ENCODE measurements around the gene NPAS4. TPM values are rescaled to one million over a fixed set of nuclear protein-coding genes. Genes with fewer than 3 reads are reported as not detected.

Gene NPAS4
- polyA plus RNA-seq, 1 donor (not counting 4 experiments of a cell fraction or from before 2014, with no cell fraction given): not detected

GRCh38 chr11:66467034-66467659 lies 46.3 kb downstream of the NPAS4 start:
- Histone ChIP-seq H3K36me3 (ENCODE audit: control insufficient read depth in 2 of 2, extremely low read depth in 1 of 2, insufficient read depth in 2 of 2, low read length in 2 of 2) (peaks cover 0 to 9% of the 10 kb centered on the region in 2 experiments), H3K27me3 (ENCODE audit: control insufficient read depth, extremely low read depth, insufficient read depth, low read length) (no peaks in the 10 kb centered on the region), H3K9me3 (ENCODE audit: control insufficient read depth, low read depth, low read length) (no peaks in the 10 kb centered on the region), H3K4me3 (ENCODE audit: control insufficient read depth in 2 of 3, extremely low read depth in 1 of 3, insufficient read depth in 2 of 3, low read depth in 1 of 3, low read length in 3 of 3) (peak overlapping the region; percentile 52 to 83 (median 73)), H3K27ac (ENCODE audit: control insufficient read depth, insufficient read depth, low read length) (no peak overlapping the region), H3K9ac (ENCODE audit: control insufficient read depth, extremely low read depth, insufficient read depth, low read length) (peak overlapping the region; percentile 73), H3K79me2 (ENCODE audit: control insufficient read depth, insufficient read depth, low read length) (no peaks in the 10 kb centered on the region), H2AFZ (ENCODE audit: control insufficient read depth, low read length) (peak overlapping the region; percentile 30), H3K4me2 (ENCODE audit: control insufficient read depth, extremely low read depth, insufficient read depth, low read depth, low read length) (peak overlapping the region; percentile 90), H4K20me1 (ENCODE audit: control insufficient read depth, extremely low read depth, insufficient read depth, low read length) (no peaks in the 10 kb centered on the region), H3K4me1 (ENCODE audit: control insufficient read depth, extremely low read depth, insufficient read depth, low read length) (peaks cover 7% of the 10 kb centered on the region), H3K9me1 (ENCODE audit: control insufficient read depth, extremely low read depth, insufficient read depth, low read length) (no peaks in the 10 kb centered on the region)
- DNase-seq (ENCODE audit: low read depth, low spot score) (no peak), FAIRE-seq (no peak)
- dilution Hi-C loops (cut with MboI; ENCODE audit: extremely low pct_ligation_motif_present, low sequenced_read_pairs): no loop called here
- TF ChIP-seq EZH2 (IDR thresholded peaks at IDR 0.05; ENCODE audit: low read length) (no peak), CTCF (optimal IDR thresholded peaks at IDR 0.05 in 1 of 3, IDR thresholded peaks at IDR 0.05 in 1 of 3, conservative IDR thresholded peaks at IDR 0.05 in 1 of 3; ENCODE audit: extremely low read depth in 1 of 3, insufficient read depth in 2 of 3, low read length in 3 of 3) (peak in 2 of 3 experiments; percentile 14 to 38)

DNA sequence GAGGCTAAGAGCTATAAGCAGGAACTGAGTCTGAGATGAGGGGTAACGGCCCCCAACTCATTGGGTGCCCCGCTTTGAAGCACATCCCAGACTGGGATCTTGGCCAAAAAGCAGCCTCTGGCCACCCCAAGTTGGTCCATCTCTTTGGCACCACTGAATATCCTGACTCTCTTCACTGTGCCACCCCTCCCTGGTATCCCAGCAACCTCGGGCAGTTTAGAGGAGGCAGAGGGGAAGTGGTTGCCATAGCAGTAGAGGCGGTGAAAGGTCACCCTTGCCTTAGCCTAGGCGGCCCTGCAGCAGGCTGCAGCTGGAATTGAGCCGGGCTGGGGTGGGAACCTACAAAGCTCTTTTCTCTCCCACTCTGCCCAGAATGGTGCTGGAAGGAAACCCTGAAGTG lies 46.9 kb downstream of the NPAS4 start:
- no peak for DNase-seq (ENCODE audit: low read depth, low spot score)
- H2AFZ ChIP-seq (ENCODE audit: control insufficient read depth, low read length): no peak overlapping the region
- H3K9ac ChIP-seq (ENCODE audit: control insufficient read depth, extremely low read depth, insufficient read depth, low read length): peak overlapping the region; percentile 73

More for the DNA sequence above, 46.9 kb downstream of the NPAS4 start:
- H3K36me3 ChIP-seq (ENCODE audit: control insufficient read depth in 2 of 2, extremely low read depth in 1 of 2, insufficient read depth in 2 of 2, low read length in 2 of 2): peaks cover 2 to 13% of the 10 kb centered on the region in 2 experiments
- peaks cover 7% of the 10 kb centered on the region for H3K4me1 ChIP-seq (ENCODE audit: control insufficient read depth, extremely low read depth, insufficient read depth, low read length)
- H3K79me2 ChIP-seq (ENCODE audit: control insufficient read depth, insufficient read depth, low read length): no peaks in the 10 kb centered on the region
- TF ChIP-seq CTCF (optimal IDR thresholded peaks at IDR 0.05 in 1 of 3, IDR thresholded peaks at IDR 0.05 in 1 of 3, conservative IDR thresholded peaks at IDR 0.05 in 1 of 3; ENCODE audit: extremely low read depth in 1 of 3, insufficient read depth in 2 of 3, low read length in 3 of 3): no peak
- TF ChIP-seq EZH2 (IDR thresholded peaks at IDR 0.05; ENCODE audit: low read length): no peak
- no peaks in the 10 kb centered on the region for H3K27me3 ChIP-seq (ENCODE audit: control insufficient read depth, extremely low read depth, insufficient read depth, low read length)
- H4K20me1 ChIP-seq (ENCODE audit: control insufficient read depth, extremely low read depth, insufficient read depth, low read length): no peaks in the 10 kb centered on the region
- H3K27ac ChIP-seq (ENCODE audit: control insufficient read depth, insufficient read depth, low read length): no peak overlapping the region
- dilution Hi-C loops (cut with MboI; ENCODE audit: extremely low pct_ligation_motif_present, low sequenced_read_pairs): no loop called here
- H3K4me2 ChIP-seq (ENCODE audit: control insufficient read depth, extremely low read depth, insufficient read depth, low read depth, low read length): peak overlapping the region; percentile 90
- H3K4me3 ChIP-seq (ENCODE audit: control insufficient read depth in 2 of 3, extremely low read depth in 1 of 3, insufficient read depth in 2 of 3, low read depth in 1 of 3, low read length in 3 of 3): peak overlapping the region; percentile 52 to 83 (median 73)
- FAIRE-seq: no peak
- H3K9me1 ChIP-seq (ENCODE audit: control insufficient read depth, extremely low read depth, insufficient read depth, low read length): no peaks in the 10 kb centered on the region
- H3K9me3 ChIP-seq (ENCODE audit: control insufficient read depth, low read depth, low read length): no peaks in the 10 kb centered on the region
